ENCODE results near the gene YARS1. TPM values are rescaled to one million over a fixed set of nuclear protein-coding genes. Genes with fewer than 3 reads are reported as not detected.

YARS1 gene
- total and polyA plus RNA-seq, 2 of the 13 experiments (the other 11 are each of a cell fraction or from before 2014, with no cell fraction given), result 50.1 to 113 TPM

- TF ChIP-seq, protein P1, sequence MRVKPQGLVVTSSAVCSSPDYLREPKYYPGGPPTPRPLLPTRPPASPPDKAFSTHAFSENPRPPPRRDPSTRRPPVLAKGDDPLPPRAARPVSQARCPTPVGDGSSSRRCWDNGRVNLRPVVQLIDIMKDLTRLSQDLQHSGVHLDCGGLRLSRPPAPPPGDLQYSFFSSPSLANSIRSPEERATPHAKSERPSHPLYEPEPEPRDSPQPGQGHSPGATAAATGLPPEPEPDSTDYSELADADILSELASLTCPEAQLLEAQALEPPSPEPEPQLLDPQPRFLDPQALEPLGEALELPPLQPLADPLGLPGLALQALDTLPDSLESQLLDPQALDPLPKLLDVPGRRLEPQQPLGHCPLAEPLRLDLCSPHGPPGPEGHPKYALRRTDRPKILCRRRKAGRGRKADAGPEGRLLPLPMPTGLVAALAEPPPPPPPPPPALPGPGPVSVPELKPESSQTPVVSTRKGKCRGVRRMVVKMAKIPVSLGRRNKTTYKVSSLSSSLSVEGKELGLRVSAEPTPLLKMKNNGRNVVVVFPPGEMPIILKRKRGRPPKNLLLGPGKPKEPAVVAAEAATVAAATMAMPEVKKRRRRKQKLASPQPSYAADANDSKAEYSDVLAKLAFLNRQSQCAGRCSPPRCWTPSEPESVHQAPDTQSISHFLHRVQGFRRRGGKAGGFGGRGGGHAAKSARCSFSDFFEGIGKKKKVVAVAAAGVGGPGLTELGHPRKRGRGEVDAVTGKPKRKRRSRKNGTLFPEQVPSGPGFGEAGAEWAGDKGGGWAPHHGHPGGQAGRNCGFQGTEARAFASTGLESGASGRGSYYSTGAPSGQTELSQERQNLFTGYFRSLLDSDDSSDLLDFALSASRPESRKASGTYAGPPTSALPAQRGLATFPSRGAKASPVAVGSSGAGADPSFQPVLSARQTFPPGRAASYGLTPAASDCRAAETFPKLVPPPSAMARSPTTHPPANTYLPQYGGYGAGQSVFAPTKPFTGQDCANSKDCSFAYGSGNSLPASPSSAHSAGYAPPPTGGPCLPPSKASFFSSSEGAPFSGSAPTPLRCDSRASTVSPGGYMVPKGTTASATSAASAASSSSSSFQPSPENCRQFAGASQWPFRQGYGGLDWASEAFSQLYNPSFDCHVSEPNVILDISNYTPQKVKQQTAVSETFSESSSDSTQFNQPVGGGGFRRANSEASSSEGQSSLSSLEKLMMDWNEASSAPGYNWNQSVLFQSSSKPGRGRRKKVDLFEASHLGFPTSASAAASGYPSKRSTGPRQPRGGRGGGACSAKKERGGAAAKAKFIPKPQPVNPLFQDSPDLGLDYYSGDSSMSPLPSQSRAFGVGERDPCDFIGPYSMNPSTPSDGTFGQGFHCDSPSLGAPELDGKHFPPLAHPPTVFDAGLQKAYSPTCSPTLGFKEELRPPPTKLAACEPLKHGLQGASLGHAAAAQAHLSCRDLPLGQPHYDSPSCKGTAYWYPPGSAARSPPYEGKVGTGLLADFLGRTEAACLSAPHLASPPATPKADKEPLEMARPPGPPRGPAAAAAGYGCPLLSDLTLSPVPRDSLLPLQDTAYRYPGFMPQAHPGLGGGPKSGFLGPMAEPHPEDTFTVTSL (CRISPR knock-in tag; IDR thresholded peaks at IDR 0.05; ENCODE audit: borderline replicate concordance), result no peak; the same call in 1 of the 2 replicates
- TF ChIP-seq ZNF644 (CRISPR knock-in tag; IDR thresholded peaks at IDR 0.05; ENCODE audit: low read depth), result no peak
- 0 out of 2 replicates have a peak, but pooled peaks have one; percentile 40 for TF ChIP-seq HNF4G (IDR thresholded peaks at IDR 0.05; ENCODE audit: borderline replicate concordance, low read depth, low read length)
- TF ChIP-seq HNF4G (CRISPR knock-in tag; IDR thresholded peaks at IDR 0.05; ENCODE audit: borderline replicate concordance, low read depth), result 0 out of 2 replicates have a peak, but pooled peaks have one; percentile 47
- TF ChIP-seq, protein P2, sequence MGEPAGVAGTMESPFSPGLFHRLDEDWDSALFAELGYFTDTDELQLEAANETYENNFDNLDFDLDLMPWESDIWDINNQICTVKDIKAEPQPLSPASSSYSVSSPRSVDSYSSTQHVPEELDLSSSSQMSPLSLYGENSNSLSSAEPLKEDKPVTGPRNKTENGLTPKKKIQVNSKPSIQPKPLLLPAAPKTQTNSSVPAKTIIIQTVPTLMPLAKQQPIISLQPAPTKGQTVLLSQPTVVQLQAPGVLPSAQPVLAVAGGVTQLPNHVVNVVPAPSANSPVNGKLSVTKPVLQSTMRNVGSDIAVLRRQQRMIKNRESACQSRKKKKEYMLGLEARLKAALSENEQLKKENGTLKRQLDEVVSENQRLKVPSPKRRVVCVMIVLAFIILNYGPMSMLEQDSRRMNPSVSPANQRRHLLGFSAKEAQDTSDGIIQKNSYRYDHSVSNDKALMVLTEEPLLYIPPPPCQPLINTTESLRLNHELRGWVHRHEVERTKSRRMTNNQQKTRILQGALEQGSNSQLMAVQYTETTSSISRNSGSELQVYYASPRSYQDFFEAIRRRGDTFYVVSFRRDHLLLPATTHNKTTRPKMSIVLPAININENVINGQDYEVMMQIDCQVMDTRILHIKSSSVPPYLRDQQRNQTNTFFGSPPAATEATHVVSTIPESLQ (CRISPR knock-in tag; conservative IDR thresholded peaks at IDR 0.05), result no peak
- TF ChIP-seq, protein P3, sequence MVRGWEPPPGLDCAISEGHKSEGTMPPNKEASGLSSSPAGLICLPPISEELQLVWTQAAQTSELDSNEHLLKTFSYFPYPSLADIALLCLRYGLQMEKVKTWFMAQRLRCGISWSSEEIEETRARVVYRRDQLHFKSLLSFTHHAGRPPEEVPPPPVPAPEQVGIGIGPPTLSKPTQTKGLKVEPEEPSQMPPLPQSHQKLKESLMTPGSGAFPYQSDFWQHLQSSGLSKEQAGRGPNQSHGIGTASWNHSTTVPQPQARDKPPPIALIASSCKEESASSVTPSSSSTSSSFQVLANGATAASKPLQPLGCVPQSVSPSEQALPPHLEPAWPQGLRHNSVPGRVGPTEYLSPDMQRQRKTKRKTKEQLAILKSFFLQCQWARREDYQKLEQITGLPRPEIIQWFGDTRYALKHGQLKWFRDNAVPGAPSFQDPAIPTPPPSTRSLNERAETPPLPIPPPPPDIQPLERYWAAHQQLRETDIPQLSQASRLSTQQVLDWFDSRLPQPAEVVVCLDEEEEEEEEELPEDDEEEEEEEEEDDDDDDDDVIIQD (CRISPR knock-in tag; IDR thresholded peaks at IDR 0.05; ENCODE audit: low read depth), result peak; percentile 62; the same call in 1 of the 2 replicates
- peak; percentile 97 for TF ChIP-seq KAT7 (CRISPR knock-in tag; IDR thresholded peaks at IDR 0.05; ENCODE audit: borderline replicate concordance)
- peak; percentile 48 for TF ChIP-seq ZNF564 (CRISPR knock-in tag; IDR thresholded peaks at IDR 0.05)
- TF ChIP-seq NFKBIZ (CRISPR knock-in tag; IDR thresholded peaks at IDR 0.05), result peak; percentile 91; the same call in 1 of the 2 replicates
- TF ChIP-seq FOSL1 (CRISPR knock-in tag; IDR thresholded peaks at IDR 0.05; ENCODE audit: borderline replicate concordance), result no peak
- TF ChIP-seq GABPA (IDR thresholded peaks at IDR 0.05; ENCODE audit: low read depth, low read length), result peak; percentile 77
- peak; percentile 93 for TF ChIP-seq GABPA (CRISPR knock-in tag; IDR thresholded peaks at IDR 0.05; ENCODE audit: low read depth)
- TF ChIP-seq FOXJ3 (CRISPR knock-in tag; IDR thresholded peaks at IDR 0.05; ENCODE audit: borderline replicate concordance), result no peak; the same call in 1 of the 2 replicates
- no peak for TF ChIP-seq IKZF1 (IDR thresholded peaks at IDR 0.05)
- peak; percentile 76; the same call in 1 of the 2 replicates for TF ChIP-seq ZNF383 (CRISPR knock-in tag; IDR thresholded peaks at IDR 0.05; ENCODE audit: borderline replicate concordance)
- TF ChIP-seq SALL2 (CRISPR knock-in tag; IDR thresholded peaks at IDR 0.05), result peak; percentile 98
- TF ChIP-seq ZNF724P (CRISPR knock-in tag; IDR thresholded peaks at IDR 0.05; ENCODE audit: borderline replicate concordance), result peak; percentile 97
- TF ChIP-seq, protein P4, sequence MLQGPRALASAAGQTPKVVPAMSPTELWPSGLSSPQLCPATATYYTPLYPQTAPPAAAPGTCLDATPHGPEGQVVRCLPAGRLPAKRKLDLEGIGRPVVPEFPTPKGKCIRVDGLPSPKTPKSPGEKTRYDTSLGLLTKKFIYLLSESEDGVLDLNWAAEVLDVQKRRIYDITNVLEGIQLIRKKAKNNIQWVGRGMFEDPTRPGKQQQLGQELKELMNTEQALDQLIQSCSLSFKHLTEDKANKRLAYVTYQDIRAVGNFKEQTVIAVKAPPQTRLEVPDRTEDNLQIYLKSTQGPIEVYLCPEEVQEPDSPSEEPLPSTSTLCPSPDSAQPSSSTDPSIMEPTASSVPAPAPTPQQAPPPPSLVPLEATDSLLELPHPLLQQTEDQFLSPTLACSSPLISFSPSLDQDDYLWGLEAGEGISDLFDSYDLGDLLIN (CRISPR knock-in tag; IDR thresholded peaks at IDR 0.05; ENCODE audit: borderline replicate concordance), result 0 out of 2 replicates have a peak, but pooled peaks have one; percentile 29
- TF ChIP-seq TGIF2 (CRISPR knock-in tag; IDR thresholded peaks at IDR 0.05), result peak; percentile 100
- TF ChIP-seq ZKSCAN8 (CRISPR knock-in tag; IDR thresholded peaks at IDR 0.05; ENCODE audit: borderline replicate concordance), result peak; percentile 80; the same call in 1 of the 2 replicates
These were observed at the start of gene YARS1, which contains the start of gene S100PBP (continued) for GRCh38 chr1:32817159-32817814.

Data from HepG2 (cell line).